HK-2 (cell line): ENCODE results near the gene ASB12.
"Not testable (repeated sequence)": the region's sequence is repeated elsewhere in the genome, so short reads cannot be mapped to it uniquely, and the experiment has no call there.

Source experiments
- DNase-seq: peaks from one replicate; pipeline ENCODE4 v3.0.0-alpha.2; 2018; ENCODE audit not compliant: unreplicated experiment

ASB12 gene

DNA sequence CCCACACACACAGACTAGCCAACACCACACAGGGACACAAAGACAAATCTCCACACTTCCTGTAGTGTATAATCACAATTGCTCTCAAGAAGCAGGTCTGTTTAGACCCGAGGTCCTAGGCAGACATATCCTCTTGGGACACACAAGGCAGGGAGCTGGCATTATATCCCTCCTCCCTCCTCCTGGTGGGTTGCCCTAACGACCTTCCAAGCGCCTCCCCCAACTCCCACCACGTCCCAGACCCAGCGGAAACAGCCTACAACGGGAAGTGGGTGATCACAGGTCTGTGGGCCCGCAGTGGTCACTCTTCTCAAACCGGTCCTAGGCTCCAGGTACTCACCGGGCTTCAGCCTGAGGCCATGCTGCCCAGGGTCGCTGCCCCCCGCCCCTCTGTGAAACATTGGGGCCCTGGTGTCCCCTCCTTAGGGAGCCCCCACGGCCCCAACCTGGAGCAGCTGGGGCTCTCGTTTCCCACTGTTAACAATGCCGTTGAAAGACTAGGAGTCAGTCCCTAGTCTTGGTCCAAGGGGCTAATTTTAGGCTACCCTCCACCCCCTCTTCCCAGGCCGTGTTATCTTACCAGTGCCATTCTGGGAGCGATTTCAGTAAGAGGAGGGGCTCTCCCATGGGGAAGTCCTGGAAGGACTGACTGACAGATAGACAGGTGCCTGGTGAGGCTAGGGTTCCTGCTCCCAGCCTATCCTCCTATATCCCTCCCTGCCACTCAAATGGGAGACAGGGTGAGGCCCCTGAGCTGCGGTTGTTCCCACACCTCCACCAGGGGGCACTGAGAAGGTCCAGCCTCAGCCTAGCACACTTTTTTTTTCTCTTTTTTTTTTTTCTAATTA, at the start of gene ASB12:
Gene ASB12, minus strand, starts transcription at position 485 of the 848 bp plus-strand sequence. CDS start 4,957 bp downstream, outside the sequence.
- DNase-seq = no peak

- DNase-seq = no peak
Observed at GRCh38 chrX:64265265-64265664, 34.9 kb upstream of the ASB12 start.

GRCh38 chrX:64229154-64229553, 1.3 kb downstream of the ASB12 start:
- no peak for DNase-seq

DNA sequence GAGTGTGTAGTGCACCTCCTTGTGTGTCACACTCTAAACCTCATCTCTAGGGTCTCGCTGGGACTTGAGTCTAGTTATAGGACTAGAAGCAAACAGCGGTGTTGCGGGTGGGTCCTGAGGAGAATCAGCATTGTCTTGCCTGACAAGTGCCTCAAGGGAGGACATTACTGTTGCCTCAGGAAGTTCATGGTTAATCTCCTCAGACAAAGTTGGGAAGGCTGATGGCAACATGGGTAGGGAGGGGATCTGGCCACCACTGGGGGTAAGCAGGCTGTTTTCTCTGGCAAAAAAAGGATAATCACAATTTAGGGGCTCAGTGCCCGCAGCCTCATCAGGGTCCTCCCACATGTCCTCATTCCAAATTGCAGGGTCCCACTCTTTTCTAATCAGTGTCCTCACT, 12.4 kb downstream of the ASB12 start:
- no peak for DNase-seq

DNA sequence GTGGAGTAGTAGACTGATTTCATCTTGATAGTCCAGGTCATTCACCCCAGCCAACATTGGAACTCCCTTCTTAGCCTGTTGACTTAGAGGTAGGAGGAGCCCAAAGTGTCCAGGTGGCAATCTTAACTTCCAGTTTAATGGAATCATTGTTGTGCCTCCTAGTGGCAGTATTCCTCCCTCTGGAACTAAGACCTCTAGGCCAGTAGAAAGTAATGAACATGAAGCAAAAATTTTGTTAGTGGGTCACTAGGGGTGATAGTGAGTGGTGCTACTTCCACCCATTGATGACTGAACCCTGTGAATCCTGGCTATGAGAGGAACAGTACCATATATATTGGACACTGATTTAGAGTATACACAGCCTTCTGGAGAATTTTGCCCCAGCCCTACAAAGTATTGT, 16.4 kb downstream of the ASB12 start:
- not testable (repeated sequence) for DNase-seq

DNA sequence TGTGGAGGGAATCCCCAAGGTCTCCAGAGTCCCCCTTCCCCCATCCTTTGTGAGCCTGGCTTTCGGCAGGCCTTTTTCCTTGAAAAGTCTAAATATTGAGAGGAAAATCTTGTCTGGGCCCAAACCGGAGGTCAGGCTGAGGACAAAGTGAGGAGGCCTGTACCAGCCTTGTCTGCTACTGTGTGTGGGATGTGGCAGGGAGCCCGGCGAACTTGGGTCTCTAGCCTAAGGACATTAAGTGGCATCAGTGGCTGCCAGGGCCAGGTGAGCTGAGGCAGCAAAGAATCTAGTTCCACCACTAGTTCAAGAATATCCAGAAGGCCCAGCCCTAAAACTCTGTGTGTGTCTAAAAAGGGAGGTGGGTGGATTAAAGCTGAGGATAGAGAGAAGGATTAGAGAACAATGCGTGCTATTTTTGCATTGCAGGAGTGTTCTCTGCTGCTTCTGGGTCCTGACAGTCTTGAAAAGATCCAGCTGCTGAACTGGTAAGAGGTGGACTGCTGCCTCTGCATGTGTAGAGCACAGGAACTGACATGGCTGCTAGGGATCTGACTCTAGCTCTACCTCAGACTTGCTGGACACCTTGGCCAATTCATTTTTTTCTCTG, 23.7 kb downstream of the ASB12 start:
- DNase-seq = peak; percentile 8

GRCh38 chrX:64205735-64206501, 24.5 kb downstream of the ASB12 start:
- peak; percentile 94 for DNase-seq

- no peak for DNase-seq
Observed at GRCh38 chrX:64205441-64205734, 25.0 kb downstream of the ASB12 start, which contains the start of gene AMER1. Gene AMER1 (minus strand): TSS chrX:64205708. CDS start chrX:64193286, 12,422 bp downstream.

GRCh38 chrX:64204701-64205440, 25.5 kb downstream of the ASB12 start:
- peak; percentile 36 for DNase-seq

- DNase-seq = no peak
Observed at GRCh38 chrX:64204252-64204651, 26.2 kb downstream of the ASB12 start.

- no peak for DNase-seq
Observed at GRCh38 chrX:64202808-64203325, 27.5 kb downstream of the ASB12 start.

DNA sequence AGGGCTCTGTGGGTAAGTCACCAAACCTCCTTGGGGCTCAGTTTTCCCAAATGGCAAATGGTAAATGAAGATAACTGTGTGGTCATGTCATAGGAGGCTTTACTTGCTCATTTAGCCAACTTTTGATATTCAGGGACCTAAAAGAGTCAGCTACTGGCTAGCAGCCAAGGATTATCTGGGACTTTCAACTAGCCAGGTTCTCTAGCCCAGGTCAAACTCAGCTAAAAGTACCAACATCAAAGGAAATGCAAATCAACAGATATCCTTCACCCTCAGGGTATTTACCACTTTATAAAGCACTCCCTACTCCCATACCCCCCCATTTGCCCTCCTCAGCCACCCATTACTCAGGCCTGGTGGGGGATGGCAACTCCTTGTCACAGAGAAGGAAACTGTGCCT, 32.4 kb downstream of the ASB12 start:
- no peak for DNase-seq

DNA sequence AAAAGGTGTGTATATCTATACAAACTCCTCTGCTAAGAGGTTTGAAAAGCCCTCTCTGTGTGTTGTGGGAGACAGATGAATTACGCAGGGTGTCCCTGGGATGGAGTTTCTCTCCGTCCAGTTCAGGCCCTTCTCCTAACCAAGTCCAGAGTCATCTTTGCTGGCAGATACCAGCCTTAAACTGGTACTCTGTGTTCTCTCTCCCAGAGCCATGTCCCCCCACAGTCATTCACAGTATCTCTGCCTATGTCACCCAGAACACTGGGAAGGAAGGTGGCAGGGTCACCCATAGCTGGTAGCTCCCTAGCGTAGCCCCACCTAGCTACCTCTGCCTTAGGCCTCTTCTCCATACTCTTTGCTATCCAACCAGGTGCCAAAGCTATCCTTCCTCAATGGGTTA, 33.8 kb downstream of the ASB12 start:
- no peak for DNase-seq

GRCh38 chrX:64195862-64196261, 34.5 kb downstream of the ASB12 start:
- DNase-seq = no peak

GRCh38 chrX:64192673-64193072, 37.7 kb downstream of the ASB12 start:
- DNase-seq = no peak

DNA sequence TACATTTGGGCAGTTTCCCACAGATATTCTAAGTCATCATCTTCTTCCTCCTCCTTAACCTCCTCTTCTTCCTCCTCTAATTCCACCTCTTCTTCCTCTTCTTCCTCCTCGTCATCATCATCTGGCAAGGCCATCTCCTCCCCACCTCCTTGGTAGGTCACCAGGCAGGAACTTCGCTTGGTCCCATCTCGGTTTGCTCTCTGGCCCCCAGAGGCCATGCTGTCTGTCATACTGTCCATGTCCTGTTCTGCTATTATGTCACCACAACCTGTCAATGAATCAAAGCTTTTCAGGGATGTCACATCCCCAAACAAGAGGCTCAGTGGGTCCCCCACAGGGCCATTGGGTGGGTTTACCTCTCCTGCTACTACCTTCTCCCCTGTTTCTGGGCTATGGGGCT, 38.4 kb downstream of the ASB12 start:
- no peak for DNase-seq

DNA sequence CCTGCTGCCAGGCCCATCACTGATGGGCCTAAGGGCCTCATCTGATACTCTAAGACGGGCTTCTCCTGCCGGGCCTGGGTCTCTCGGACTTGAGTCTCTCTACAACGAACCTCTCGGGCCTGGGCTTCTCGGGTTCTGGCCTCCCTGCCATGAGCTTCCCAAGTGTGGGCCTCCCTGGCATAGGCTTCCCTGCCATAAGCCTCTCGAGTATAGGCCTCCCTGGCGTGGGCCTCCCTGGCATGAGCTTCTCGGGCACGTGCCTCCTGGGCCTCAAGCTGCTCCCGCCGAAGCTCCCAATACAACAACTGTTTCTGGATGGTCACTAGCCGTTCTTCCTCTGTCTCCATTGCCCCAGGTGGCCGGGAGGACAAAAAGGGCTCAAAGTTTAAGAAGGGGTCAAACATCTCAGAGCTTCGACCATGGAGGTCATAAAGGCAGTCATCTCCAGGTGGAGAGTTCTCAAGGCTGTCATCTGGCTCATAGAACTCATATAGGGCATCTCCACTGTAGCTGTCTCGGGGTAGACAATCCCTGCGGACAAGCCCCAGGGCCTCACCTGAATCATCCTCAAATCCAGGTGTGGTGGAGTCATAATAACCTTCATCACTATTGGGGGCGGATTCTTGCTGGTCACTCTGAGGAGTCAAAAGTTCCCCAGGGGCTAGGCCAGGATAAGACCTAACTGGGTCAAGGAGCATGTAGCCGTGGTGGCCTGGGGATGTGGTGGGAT, 39.0 kb downstream of the ASB12 start:
- DNase-seq = no peak

DNA sequence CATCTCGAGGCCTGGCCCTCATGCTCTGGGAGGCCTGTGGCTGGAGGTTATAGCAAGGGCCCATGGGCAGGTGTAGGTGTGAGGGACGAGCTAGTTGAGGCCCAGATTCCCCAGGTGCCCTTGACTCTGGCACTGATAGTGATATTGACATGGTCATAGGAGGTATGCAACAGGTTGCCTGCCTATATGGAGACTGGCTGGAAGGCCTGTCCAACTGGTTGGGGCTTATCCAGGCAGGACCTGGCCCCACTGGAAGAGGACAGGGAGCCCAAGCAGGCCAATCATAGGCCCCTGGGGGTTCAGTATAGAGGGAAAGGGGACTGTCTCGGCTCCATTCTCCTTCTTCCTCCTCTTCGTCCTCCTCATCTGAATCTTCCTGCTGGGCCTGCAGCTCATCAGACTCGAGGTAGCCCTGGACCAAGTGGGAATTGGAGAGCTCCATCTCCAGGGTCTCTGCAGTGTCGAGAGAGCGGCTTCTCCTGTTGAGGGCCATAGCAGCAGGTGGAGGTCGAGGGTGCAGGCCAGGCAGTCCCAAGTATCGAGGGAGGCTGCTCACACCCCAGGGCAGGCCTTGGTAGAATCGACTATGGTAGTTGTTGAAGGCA, 40.2 kb downstream of the ASB12 start:
- no peak for DNase-seq

DNA sequence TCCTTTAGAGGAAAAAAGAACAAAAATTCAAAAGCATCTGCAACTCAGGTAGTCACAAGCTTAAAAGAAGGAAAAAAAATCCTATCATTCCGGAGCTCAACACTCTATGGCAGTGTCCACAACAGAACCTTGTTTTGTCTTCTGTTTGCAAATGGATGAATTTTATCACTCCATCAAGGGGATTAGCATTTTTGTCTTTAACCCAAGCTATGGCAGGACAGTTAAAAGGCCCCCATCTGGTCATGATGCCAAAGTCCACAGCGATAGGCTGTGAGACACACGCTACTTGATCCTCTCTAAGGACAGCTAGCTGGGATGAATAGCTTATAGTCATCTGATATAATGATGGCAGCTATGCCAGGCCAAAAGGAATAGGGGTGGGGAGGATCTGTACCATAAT, 41.5 kb downstream of the ASB12 start:
- no peak for DNase-seq

DNA sequence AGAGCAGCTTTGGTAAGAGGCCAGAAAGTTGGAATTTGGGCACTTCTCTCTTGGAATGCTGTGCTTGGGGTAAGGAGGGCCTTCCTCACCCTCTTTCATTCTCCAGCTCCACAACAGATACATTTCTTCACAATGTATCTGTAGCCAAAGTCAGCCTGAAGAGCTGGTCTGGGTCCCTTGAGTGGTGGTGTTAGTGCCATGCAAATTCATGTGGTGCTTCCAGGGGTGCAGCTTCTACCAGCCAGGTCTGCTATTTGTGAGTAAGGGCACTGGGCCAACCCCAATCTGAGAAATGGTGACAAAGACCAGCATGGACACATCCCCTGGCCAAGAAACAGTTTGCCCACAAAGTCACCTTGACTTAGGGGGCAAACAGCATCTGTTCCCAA, 42.7 kb downstream of the ASB12 start:
- DNase-seq = no peak
